ENCODE measurements around the gene CEP41.

GRCh38 chr7:130365511-130366441 lies 75.0 kb downstream of the CEP41 start:
- TF ChIP-seq ZNF766 (CRISPR knock-in tag; IDR thresholded peaks at IDR 0.05; ENCODE audit: borderline replicate concordance) (no peak), HDAC2 (CRISPR knock-in tag; IDR thresholded peaks at IDR 0.05) (no peak), ZNF280D (CRISPR knock-in tag; IDR thresholded peaks at IDR 0.05) (no peak), ETS1 (CRISPR knock-in tag; IDR thresholded peaks at IDR 0.05) (no peak), CTCF (CRISPR knock-in tag; IDR thresholded peaks at IDR 0.05) (no peak), CBX5 (CRISPR knock-in tag; IDR thresholded peaks at IDR 0.05; ENCODE audit: borderline replicate concordance) (no peak)

All from HepG2 (cell line).